NCI-H2107 (cell line): ENCODE data around the gene LIME1.
A peak's percentile ranks its signal among the peaks of the same experiment; 100 is the strongest.

Experiments used
- DNase-seq: peaks from one replicate; lab custom pipeline; 2025; lab: John Stamatoyannopoulos, UW

Gene LIME1

DNA sequence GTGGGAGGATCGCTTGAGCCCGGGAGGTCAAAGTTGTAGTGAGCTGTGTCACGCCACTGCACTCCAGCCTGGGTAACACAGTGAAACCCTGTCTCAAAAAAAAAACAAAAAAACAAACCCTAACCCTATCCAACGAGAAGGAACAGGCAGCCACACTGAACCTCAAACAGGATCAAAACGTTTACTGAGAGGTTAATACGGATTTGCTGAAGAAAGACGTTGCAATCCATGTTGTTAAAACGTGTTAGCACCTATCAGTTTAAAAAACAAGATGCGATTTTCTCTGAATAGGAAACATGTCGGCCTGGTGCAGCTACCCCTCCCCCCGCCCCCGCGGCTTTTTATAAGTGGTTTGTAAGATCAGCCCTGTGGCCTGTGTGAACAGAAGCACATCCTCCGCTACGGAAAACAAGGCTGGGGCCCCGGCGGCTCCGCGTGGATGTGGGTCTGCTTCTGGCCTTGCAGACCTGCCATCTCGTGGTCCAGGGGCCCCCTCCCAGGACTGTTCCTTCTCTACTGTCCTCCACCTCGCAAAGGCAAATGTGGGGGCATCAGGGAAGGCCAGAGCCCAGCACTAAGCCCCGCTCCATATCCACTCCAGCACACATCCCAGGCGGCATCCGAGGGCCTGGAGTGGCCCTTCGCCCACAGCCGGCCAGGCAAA is 14.5 kb downstream of the LIME1 start:
- DNase-seq, result no peak

DNA sequence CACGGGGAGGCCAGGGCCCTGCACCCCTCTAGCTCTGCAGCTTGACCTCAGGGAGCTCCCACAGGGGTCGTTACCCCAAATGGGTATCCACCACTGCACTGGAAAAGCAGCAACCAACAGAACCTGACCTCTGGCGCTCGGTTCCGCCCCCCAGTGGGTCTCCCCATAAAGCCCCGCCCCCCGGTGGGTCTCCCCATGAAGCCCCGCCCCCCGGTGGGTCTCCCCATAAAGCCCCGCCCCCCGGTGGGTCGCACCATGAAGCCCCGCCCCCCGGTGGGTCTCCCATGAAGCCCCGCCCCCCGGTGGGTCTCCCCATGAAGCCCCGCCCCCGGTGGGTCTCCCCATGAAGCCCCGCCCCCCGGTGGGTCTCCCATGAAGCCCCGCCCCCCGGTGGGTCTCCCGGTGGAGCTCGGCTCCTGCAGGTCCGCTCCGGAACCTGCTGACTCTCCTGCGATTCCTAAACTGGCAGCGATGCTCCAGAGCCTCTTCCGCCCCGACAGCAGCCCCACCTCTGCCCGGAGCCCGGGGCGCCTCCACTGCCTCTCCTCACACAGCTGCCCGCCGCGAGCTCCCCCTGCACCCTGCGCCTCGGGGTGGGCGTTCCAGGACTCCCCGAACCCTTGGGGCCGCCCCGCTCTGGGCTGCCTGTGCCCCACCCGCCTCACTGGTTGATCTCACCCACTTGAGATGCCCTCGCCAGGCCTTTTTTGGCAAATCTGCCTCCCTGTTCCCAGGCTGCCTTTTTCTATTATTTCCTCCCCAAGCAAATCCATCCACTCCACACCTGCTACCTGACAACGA is 15.2 kb downstream of the LIME1 start:
- DNase-seq, result peak; percentile 60

DNA sequence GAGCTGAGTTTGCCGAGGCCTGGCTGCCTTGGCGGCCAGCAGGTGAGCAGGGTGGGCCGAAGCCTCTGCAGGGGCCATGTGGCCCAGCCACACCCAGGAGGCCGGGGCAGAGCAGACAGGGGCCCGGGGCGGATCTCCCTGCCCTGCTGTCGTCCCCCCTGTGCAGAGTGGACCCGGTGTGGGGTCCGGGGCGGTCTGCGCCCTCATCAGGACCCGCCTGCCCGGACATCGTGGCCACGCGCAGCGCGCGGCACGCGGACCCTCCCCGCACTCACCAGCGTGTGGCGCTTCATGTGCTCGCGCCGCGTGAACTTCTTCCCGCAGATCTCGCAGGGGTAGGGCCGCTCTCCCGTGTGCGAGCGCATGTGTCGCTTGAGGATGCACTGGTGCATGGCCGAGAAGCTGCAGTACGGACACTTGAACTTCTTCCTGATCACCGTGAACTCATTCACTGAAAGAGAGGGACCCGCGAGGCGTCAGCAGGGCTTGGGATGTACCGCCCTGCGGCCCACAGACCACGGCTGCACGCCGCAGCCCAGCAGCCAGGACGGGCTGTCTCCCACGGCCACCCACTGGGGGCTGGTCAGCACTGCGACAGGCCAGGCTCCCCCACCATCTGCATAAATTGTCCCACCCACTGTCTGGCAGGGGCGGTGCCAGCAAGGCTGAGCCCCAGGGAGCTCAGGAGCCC is 16.1 kb downstream of the LIME1 start:
- DNase-seq, result no peak

DNA sequence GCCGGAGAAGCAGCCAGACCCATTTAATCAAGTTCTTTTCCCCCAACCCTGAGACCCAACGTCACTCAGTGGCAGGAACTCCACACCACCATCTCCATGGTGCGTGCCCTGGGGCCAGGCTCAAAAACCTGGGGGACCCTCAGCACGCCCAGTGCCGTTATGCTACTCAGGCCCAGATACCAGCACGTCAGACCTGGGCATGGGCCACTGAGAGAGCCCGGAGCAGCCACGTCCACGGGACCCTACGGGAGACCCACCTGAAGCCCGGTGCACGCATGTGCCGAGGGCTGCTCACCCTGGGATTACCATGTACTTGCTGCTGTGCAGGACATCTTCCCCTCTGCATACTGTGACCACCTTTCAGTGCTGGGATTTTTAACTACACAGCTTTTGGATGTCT is 16.9 kb downstream of the LIME1 start:
- DNase-seq, result no peak

DNA sequence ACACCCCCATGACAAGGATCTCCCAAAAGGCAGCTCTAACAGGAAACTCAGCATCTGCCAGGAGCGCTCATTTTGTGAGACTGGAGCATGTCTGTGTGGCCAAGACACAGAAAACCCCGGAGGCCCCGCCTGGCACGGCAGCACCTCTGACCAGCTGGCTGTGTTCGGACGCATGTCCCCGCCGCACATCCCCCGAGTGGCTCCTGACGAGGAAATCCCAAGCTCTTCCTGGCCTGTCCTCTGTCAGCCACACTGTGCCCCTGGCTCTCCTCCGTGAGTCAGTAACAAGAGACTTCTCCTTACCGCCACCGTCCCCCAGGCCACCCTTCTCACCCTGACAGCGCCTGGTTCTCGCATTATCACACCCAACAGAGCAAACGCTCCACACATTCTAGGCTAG is 17.5 kb downstream of the LIME1 start:
- no peak for DNase-seq

DNA sequence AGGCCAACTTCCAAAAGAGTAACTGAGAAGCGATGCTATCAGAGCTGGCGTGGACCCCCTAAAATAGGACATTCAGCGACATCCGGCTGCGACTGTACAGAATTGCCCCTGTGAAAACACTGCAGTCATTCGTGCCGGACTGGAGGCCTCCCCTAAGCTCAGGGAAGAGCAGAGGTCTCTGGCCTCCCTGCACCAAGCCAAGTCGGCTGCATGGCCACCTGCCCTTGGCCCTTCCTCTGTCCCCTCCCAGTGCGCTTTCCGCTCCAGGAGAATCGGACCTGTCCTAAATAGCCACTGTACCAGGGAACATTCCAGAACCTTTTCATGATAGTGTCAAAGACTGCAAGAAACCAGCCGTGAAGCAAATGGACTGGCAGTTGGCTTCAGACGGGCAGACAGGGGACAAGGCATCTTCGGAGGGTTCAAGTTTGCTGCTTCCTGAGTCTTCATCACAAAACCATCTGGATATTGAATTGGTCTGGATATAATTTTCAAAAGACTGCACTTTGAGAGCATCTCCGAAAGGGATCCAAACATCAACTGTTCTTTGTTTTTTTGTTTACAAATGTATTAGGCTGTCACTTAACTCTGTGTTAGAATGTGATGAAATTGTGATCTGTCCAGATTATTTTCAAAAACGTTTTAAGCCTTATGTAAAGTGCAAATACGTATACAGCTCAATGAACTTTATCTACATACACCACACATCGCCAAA is 19.6 kb downstream of the LIME1 start:
- DNase-seq, result no peak

DNA sequence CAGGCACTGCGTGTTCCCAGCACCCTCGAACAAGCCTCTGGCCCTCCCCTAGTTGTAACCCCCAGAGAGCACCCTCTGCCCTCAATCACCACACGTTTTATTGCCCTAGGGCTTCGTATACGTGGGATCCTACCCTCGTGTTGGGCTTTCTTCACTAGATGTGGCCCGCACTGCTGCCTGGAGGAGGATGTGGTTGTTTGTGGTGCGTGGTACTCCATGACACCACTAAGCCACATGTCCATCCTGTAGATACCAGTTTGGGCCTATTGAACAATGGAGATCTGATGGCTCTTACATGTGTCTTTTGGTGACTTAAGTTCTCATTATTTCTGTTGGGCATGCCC is 20.2 kb downstream of the LIME1 start:
- no peak for DNase-seq

DNA sequence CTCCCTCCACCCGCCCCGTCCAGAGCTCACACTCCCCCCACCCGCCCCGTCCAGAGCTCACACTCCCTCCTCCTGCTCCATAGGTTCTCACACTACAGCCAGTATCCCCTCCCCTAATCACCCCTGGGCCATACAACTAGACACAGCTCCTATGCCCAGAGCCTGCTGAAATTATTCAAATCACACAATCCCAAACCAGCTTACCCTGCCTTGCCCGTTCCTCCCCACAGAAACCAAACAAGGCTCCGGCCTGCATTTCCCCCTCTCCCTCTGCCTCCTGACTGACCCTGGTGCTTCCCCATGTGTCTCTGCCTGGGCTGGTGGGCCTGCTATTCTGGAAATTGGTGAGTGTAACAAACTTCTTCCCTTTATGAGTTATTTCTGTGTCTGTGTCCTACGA is 21.7 kb downstream of the LIME1 start:
- no peak for DNase-seq

DNA sequence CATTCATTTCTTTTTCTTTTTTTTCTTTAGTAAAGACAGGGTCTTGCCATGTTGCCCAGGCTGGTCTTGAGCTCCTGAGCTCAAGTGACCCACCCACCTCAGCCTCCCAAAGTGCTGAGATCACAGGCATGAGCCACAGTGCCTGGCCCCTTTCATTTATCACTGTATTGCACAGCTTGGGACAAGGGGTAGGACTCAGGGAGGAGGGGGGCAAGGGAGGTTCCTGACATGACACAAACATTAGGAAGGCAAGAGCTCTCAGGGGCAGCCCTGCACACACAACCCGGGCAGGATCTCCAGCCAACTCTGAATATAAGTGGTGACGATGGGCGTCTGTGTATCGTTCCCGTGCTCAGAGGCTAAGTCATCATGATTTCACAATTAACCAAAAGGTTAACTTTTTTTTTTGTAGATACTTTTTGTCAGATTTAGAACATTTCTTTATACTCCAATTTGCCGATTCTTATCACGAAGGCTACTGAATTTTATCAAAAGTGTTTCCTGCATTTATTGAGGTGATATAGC is 23.0 kb downstream of the LIME1 start:
- no peak for DNase-seq

DNA sequence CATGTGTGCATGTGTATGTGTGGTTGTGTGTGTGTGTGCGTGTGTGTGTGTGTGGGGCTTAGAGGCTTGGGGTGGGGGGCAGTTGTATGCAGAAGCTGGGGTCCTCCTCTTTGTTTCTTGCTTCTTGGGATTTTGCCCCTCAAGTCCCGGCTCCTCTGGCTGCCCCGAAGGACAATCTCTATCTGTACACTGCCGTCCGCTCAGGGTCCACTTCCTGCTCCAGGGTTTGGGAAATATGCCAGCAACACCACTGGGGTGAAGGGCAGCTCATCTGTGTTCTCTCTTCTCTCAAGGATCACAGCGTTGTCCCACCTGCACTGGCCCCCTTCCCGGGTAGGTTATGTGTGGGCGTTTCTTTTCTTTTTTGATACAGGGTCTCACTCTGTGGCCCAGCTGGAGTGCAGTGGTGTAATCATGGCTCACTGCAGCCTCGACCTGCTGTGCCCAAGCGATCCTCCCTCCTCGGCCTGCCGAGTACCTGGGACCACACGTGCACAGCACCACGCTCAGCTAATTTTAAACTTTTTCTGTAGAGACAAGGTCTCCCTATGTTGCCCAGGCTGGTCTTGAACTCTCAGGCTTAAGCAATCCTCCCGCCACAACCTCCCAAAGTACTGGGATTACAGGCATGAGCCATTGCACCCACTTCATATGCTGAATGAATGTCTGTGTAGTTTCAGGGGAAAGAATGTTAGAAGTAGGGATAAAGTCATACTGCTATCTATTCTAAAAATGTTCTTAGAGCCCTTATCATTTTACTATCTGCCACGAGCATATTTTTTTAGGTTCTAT is 28.8 kb downstream of the LIME1 start:
- no peak for DNase-seq

DNA sequence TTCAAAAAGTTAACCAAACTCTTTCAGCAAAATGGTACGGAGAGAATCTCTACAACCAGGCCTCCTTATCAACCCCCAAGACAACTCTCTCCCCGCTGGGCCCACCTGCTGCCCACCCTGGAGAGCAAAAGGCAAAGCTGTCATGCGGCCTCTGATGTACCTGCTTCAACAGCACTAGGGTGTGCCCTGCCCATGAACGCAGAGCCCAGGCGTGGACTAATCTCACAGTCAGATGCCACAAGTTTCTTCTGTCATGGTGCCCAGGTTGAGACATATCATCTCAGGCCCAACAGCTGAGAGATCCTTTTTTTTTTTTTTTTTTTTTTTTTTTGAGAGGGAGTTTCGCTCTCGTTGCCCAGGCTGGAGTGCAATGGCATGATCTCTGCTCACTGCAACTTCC is 29.4 kb downstream of the LIME1 start:
- DNase-seq, result no peak

DNA sequence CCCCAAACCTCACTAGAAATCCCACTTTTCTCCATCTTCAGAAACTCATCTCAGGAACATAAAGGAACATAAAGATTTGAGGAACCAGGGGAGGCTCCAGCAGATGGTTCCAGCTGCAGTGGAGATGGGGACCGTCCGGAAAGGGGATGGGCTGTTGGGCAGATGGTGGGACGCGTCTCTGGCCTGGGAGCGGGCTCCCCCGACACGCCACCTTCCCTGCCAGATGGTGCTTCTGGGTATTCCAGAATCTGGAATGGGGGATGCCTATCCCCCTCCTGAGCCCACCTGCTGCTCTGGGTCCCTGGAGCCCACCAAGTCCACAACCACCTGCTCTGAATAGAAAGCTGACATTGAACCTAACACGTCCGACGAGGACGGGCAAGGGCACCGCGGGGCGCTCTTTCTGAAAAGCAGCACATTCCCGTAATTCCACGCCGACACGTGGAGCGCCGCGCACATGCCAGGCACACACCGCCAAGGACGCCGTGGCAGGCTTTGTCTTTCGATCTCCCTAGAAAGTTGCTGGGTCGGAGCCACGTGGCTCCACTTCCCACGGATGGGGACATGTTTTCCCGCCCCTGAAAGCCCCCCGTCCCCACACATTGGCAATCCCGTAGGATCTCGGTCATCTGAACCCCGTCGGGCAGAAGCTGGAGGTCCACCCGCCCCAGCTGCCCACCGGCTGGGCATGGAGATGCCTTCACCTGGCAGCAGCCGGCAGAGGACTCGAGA is 30.4 kb downstream of the LIME1 start:
- no peak for DNase-seq

DNA sequence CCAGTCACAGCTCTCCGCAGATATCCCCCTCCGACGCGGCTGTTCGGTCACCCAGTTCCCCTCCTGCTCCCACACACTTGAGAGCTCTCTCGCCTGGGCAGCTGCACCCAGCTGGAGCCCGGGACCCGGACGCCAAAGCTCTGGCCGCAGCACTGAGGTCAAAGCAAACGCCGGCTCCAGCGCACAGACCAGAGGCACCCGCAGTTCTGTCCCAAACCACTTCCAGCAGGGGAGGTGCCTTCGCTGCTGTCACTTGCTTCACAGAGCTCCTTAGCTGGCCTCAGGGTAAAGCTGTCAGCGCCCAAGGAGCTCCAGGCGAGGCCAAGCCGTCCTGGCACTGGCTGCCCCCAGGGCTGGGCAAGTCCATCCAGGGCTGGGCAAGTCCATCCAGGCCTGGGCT is 31.0 kb downstream of the LIME1 start:
- DNase-seq, result no peak

DNA sequence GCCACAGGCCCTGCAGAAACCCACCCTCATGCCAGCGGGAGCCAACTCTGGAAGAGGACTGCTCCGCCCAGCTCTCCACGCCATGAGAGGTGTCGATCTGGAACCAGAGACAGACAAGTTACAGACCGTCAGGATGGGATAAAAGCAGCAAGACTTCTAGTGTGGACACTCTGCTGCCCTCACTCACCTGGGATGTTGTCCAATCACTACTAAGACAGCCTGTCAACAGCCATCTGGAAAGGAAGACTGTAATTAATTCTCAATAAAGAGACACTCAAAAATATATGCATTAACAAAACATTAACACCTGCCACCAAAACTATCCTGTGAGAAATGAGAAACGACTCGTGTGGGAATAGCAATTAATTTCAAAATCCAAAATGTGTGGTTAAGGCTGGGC is 31.4 kb downstream of the LIME1 start:
- no peak for DNase-seq

DNA sequence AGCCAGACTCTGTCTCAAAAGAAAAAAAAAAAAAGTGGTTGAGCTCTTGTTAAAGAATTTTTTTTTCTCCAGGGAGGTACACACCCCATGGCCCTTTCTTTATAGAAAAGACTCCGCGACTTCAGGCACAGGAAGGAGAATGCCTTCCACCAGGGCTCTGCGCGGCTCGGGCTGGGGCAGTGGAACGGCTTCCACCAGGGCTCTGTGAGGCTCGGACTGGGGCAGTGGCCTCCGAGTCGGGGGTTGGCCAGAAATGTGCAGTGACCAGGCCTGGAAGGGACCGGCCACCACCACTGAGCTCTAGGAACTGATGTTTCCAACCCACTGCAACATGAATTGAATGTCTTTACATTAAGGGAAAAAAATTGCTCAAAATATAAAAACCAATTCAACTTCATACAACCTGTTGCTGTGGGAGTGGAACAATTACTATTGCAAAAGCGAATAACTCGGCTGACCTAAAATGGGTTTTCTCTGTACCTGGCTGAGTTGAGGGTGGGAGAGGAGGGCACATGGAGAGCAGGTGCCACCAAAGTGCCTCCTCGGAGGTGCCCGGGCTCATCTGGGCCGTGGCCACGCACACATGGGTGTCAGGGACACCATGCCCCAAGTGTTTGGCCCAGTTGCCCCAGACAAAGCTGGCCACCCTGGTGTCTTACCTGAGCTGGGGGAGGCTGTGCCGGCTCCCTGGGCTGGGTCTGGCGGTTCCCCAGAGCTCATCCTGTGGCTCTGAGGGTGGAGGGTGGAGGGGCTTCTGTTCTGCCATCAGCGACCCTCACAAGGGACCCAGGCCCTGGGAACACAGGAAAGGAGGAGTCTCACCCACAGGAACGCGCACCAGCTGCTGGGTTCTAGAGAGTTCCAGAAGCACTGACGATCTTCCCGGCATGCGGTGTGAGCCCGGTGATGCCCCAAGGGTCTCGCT is 32.4 kb downstream of the LIME1 start:
- no peak for DNase-seq

DNA sequence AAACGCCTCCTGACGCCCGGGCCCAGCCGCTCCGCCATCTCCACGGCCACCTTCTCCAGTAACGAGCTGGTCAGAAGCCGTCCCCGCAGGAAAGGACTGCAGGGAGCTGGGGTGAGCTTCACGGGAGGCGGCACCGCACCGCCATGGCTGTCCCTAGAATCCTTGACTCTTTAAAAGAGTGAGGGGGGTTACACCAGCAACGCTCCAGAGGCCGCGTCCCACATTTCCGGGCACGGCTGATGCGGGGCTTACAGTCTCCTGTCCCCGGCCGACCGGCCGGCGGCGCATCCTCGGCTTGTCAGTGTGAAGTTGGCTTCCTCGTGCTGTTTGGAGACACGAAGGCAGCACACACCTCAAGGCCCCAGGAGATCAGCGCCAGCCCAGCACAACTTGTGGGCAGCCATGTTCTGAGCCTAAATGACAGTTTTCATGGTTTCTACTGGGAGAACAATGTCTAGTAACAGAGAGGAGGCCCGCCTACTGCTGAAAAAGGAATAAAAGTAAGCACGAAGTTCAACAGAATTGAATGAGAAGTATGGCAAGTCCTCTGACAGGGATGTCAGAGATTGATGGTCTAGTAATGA is 33.5 kb downstream of the LIME1 start:
- DNase-seq, result no peak

DNA sequence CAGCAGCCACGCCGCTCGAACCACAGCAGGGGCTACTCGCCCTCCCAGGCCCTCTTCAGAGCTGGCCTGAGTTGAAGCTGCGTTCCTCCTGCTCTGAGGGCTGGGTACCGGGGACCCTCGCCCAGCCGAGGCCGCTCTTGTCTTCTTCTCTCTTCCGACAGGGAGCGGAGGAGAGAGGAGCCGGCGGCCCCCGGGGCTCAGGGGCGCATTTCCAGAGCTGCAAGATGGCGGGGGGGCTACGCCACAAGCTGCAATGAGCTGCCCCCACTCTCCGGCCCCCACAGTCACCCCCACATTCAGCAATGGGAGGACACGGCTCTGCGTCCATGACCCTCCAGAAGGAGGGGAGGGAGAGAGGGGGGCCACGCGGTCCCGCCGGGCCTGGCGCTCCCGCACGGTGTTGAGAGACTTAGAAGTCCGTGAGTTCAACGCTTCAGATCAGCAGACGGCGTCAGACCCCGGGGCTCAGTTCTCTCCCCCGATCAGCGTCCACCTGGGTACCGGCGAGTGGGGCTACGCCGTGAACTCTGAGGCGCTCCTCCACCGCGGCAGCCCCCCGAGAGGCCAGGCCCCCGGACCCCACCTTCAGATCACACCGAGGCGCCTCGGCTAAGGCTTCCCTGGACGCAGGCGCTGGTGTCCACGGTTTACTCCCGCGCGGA is 34.7 kb downstream of the LIME1 start:
- no peak for DNase-seq

DNA sequence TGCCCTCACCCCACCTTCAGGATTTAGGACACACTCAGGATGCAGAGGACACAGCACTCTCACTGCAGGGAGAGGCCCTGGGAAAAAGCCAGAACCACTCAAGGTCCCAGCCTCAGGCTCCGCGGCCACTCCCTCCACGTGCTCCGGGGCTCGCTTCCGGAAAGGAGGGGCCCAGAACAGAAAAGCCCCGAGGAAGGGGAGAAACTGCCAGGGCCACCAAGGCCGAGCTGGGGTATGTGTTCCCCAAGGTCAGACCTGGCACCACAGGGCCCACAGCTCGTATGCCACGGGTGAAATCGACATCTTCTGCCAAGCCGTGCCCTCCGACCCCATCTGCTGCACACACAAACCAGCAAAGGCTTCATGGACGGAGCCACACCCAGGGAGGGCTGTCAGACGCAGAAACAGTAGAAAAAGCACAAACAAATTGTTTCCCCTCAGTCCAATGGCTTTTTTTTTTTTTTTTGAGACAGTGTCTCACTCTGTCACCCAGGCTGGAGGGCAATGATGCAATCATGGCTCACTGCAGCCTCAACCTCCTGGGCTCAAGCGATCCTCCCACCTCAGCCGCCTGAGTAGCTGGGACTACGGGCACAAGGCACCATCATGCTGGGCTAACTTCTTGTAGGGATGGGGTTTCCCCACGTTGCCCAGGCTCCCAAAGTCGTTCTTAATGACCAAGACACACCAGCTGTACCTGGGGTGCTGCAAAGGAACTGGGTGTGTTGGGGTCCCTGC is 36.5 kb downstream of the LIME1 start:
- no peak for DNase-seq
